T-helper 2 cell treated with Interferon-gamma antibody and Interleukin-4, amounts not matched to agents 5 μg/mL and 100 μg/mL, for 36 hours (primary cell): ENCODE data around the gene KCNIP3.
A peak's percentile ranks its signal among the peaks of the same experiment; 100 is the strongest.

ENCODE experiments used
- DNase-seq: peaks from one replicate; pipeline ENCODE4 v3.0.0; 2021; ENCODE audit warnings: low spot score
- H3K27ac Mint-ChIP-seq: one replicate; pipeline ENCODE4 v1.8.0; 2021; ENCODE audit warnings: mild to moderate bottlenecking, mixed read lengths
- H3K27me3 Mint-ChIP-seq: one replicate; pipeline ENCODE4 v1.8.0; 2021; ENCODE audit warnings: low read depth, mixed read lengths
- H3K36me3 Mint-ChIP-seq: one replicate; pipeline ENCODE4 v1.8.0; 2021; ENCODE audit warnings: low read depth, mixed read lengths
- H3K4me1 Mint-ChIP-seq: one replicate; pipeline ENCODE4 v1.8.0; 2021; ENCODE audit warnings: low read depth, mixed read lengths
- H3K4me3 Mint-ChIP-seq: one replicate; pipeline ENCODE4 v1.8.0; 2022; ENCODE audit warnings: mild to moderate bottlenecking, moderate library complexity, mixed read lengths
- H3K9me3 Mint-ChIP-seq: one replicate; pipeline ENCODE4 v1.8.0; 2021; ENCODE audit warnings: mixed read lengths

KCNIP3 gene

DNA sequence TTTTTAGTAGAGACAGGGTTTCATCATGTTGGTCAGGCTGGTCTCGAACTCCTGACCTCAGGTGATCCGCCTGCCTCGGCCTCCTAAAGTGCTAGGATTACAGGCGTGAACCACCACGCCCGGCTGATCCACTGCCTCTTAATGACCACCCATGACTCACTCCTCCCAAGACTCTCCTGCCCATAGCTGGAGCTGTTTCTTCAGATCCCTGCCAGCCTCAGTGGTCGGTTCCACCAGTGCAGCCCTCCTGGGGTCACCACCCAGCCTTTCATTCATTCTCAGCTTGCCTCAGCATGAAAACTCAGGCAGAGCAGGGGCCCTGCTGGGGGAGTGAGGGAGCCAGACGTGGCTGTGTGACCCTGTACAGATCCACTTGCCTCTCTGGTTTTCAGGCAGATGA, 12.5 kb downstream of the KCNIP3 start:
- H3K36me3 Mint-ChIP-seq: no peaks in the 10 kb centered on the region
- no peaks in the 10 kb centered on the region for H3K27me3 Mint-ChIP-seq
- no peaks in the 10 kb centered on the region for H3K4me1 Mint-ChIP-seq
- H3K9me3 Mint-ChIP-seq: no peaks in the 10 kb centered on the region
- no peak overlapping the region for H3K4me3 Mint-ChIP-seq
- DNase-seq: no peak
- H3K27ac Mint-ChIP-seq: no peak overlapping the region

DNA sequence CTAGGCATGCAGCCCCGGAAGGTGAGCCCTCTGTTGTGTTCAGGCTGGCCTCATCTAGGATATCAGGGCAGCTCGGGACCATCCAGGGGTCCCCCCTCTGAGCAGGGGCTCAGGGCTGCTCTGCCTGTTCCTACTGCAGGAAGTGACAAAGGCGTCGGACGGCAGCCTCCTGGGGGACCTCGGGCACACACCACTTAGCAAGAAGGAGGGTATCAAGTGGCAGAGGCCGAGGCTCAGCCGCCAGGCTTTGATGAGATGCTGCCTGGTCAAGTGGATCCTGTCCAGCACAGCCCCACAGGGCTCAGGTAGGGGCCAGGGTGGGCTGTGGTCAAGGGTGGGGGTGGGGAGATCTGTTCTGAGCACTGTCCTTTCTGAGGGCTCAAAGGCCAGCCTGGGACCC, 13.1 kb downstream of the KCNIP3 start:
- H3K36me3 Mint-ChIP-seq: no peaks in the 10 kb centered on the region
- no peak overlapping the region for H3K4me3 Mint-ChIP-seq
- no peaks in the 10 kb centered on the region for H3K27me3 Mint-ChIP-seq
- no peak for DNase-seq
- H3K4me1 Mint-ChIP-seq: no peaks in the 10 kb centered on the region
- H3K27ac Mint-ChIP-seq: no peak overlapping the region
- H3K9me3 Mint-ChIP-seq: no peaks in the 10 kb centered on the region

GRCh38 chr2:95310651-95311050, 13.5 kb downstream of the KCNIP3 start:
- Mint-ChIP-seq H3K27me3 (no peaks in the 10 kb centered on the region), H3K9me3 (no peaks in the 10 kb centered on the region), H3K4me3 (no peak overlapping the region), H3K27ac (no peak overlapping the region), H3K36me3 (no peaks in the 10 kb centered on the region), H3K4me1 (no peaks in the 10 kb centered on the region)
- no peak for DNase-seq

GRCh38 chr2:95311815-95312542, 14.8 kb downstream of the KCNIP3 start:
- Mint-ChIP-seq H3K27ac (no peak overlapping the region), H3K9me3 (no peaks in the 10 kb centered on the region), H3K27me3 (no peaks in the 10 kb centered on the region), H3K36me3 (no peaks in the 10 kb centered on the region), H3K4me3 (no peak overlapping the region), H3K4me1 (no peaks in the 10 kb centered on the region)
- no peak for DNase-seq

DNA sequence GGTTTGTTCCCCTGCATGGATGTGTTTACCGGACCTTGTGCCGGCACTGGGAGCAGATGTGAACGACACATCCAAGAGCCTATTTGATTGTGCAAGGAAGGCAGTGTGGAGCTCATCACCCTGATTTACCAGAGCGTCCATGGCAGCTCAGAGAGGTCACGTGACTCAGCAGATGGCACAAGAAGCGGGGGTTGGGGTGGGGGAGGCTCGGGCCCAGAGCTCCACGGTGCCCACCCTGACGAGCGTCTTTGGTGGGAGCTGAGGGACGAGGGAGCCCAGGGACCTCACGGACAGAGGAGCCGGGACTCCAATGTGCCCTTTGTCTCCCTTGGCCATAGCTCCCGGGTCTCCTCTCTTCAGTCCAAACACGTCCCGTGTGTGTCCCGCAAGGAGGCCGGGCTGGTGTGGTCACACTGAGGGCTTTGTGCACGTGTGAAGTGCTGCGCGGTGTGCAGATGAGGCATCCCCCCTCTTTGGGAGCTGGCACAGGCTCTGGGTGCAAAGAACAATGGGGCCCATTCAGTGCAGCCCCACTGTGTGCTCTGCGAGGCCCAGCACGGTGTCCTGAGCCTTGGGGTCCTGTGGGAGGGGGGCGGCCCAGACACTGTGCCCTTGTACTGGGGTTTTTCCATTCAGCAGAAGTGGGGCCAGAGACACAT, 15.5 kb downstream of the KCNIP3 start:
- Mint-ChIP-seq H3K27ac (no peak overlapping the region), H3K4me1 (no peaks in the 10 kb centered on the region), H3K4me3 (no peak overlapping the region), H3K36me3 (no peaks in the 10 kb centered on the region), H3K9me3 (no peaks in the 10 kb centered on the region), H3K27me3 (no peaks in the 10 kb centered on the region)
- no peak for DNase-seq

DNA sequence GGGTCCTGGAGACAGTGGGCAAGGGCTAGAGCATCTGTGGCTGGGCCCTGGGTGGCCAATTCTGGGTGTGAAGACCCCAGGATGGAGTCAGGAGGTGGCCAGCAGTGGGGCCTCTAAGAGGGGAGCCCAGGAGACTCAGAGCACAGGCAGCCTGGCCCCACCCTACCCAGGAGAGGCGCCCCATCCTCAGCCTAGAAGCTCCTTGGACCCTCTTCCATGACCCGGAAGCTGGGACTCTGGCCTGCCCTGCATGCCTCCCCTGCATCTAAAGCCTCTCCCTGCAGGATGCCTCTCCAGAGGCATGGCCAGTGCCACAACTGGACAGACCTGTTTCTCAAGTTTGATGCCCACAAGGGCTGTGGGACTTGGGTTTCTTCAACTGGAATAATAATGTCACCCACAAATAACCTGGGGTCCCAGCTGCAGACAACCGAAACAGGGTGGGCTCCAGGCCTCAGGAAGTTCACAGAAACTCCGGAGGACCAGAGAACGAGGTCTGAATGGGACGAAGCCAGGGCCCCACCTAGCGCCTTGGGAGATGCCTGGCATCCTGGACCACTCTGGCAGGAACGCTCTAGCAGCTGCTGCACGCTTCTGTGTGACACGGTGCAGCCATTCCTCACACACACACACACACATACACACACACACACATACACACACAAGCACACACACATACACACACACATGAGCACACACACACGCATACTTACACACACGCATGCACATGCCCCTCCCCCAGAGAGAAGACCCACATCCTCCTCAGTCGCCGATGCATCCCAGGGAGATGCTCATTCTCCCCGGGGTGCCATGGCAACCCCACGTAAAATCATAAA, 16.4 kb downstream of the KCNIP3 start:
- Mint-ChIP-seq H3K27ac (no peak overlapping the region), H3K4me3 (no peak overlapping the region), H3K9me3 (no peaks in the 10 kb centered on the region), H3K27me3 (no peaks in the 10 kb centered on the region), H3K4me1 (no peaks in the 10 kb centered on the region), H3K36me3 (no peaks in the 10 kb centered on the region)
- no peak for DNase-seq

DNA sequence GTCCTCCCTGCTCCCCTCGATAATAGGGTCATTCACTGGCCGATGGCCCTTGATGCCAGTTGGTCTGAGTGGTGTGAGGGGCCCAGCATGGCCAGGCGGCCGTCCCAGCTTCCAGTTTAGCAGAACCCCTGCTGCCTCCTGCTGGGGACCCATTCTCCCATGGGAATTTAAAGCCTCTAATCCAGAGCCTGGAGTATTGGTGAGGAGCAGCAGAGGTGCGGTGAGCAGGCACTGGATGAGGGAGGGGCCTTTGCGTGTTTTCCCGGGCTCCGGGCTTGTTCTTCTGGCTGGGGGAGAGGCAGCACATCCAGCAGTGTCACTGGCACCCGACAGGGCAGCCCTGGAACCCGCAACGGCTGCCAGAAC, 17.4 kb downstream of the KCNIP3 start:
- Mint-ChIP-seq H3K36me3 (no peaks in the 10 kb centered on the region), H3K9me3 (no peaks in the 10 kb centered on the region), H3K27me3 (no peaks in the 10 kb centered on the region), H3K4me1 (no peaks in the 10 kb centered on the region), H3K4me3 (no peak overlapping the region), H3K27ac (no peak overlapping the region)
- no peak for DNase-seq

GRCh38 chr2:95314964-95315611, 17.9 kb downstream of the KCNIP3 start:
- no peaks in the 10 kb centered on the region for H3K9me3 Mint-ChIP-seq
- DNase-seq: no peak
- H3K36me3 Mint-ChIP-seq: no peaks in the 10 kb centered on the region
- no peak overlapping the region for H3K27ac Mint-ChIP-seq
- H3K27me3 Mint-ChIP-seq: no peaks in the 10 kb centered on the region
- no peak overlapping the region for H3K4me3 Mint-ChIP-seq
- H3K4me1 Mint-ChIP-seq: no peaks in the 10 kb centered on the region

DNA sequence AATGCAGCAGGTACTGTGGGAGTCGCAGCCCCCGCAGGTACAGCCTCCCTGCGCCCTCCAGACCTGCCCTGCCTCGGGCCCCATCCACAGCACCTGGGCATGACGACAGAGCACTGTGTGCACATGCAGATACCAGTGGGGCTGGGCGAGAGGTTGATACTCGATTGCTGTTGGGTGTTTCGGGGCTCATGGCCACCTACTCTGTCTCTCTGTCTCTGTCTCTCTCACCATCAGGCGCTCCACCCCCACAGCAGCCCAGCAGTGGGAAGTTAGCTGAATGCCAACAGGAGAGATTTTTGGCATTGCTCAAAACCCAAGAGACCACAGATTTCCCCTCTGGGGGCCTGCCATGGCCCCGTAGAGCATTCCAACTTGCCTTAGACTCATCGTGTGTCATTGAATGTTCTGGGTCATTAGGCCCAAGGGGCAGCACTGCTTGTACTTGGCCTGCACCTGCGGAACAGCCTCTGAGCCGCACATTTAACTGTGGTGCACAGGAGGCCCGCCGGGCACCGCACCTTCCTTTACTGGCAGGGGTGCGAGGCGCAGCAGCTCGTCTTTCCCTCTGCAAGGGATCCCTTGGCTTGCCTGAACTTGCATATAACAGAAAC, 18.8 kb downstream of the KCNIP3 start:
- DNase-seq: no peak
- Mint-ChIP-seq H3K27me3 (no peaks in the 10 kb centered on the region), H3K4me1 (no peaks in the 10 kb centered on the region)

GRCh38 chr2:95316466-95317122, 19.4 kb downstream of the KCNIP3 start:
- H3K27me3 Mint-ChIP-seq: no peaks in the 10 kb centered on the region
- H3K4me1 Mint-ChIP-seq: no peaks in the 10 kb centered on the region
- no peak overlapping the region for H3K27ac Mint-ChIP-seq
- no peaks in the 10 kb centered on the region for H3K36me3 Mint-ChIP-seq
- no peaks in the 10 kb centered on the region for H3K9me3 Mint-ChIP-seq
- no peak overlapping the region for H3K4me3 Mint-ChIP-seq
- no peak for DNase-seq

More for the DNA sequence above, 18.8 kb downstream of the KCNIP3 start:
- no peaks in the 10 kb centered on the region for H3K36me3 Mint-ChIP-seq
- no peak overlapping the region for H3K27ac Mint-ChIP-seq
- H3K9me3 Mint-ChIP-seq: no peaks in the 10 kb centered on the region
- H3K4me3 Mint-ChIP-seq: no peak overlapping the region

GRCh38 chr2:95317123-95317500, 20.0 kb downstream of the KCNIP3 start:
- H3K27me3 Mint-ChIP-seq: no peaks in the 10 kb centered on the region
- no peak overlapping the region for H3K4me3 Mint-ChIP-seq
- no peaks in the 10 kb centered on the region for H3K4me1 Mint-ChIP-seq
- DNase-seq: no peak
- H3K9me3 Mint-ChIP-seq: no peaks in the 10 kb centered on the region
- H3K27ac Mint-ChIP-seq: no peak overlapping the region
- H3K36me3 Mint-ChIP-seq: no peaks in the 10 kb centered on the region

- no peaks in the 10 kb centered on the region for H3K27me3 Mint-ChIP-seq
- peak overlapping the region; percentile 52 for H3K27ac Mint-ChIP-seq
- H3K9me3 Mint-ChIP-seq: no peaks in the 10 kb centered on the region
- H3K4me3 Mint-ChIP-seq: no peak overlapping the region
- no peak for DNase-seq
- no peaks in the 10 kb centered on the region for H3K36me3 Mint-ChIP-seq
- no peaks in the 10 kb centered on the region for H3K4me1 Mint-ChIP-seq
Measured at GRCh38 chr2:95317665-95318425, 20.7 kb downstream of the KCNIP3 start.
